PC-9 (cell line): Measurements from ENCODE around the gene KRTAP5-9.

Experiments
- EZH2 ChIP-seq: fragments of 200-600 bp; sonication (generic); IDR thresholded peaks from 2 replicates; pipeline ENCODE4 v1.8.0; 2017; ENCODE audit warnings: antibody characterized with exemption, low read depth
- TF ChIP-seq, protein P1 (sequence below): fragments of 200-600 bp; sonication (generic); conservative IDR thresholded peaks from 2 replicates; pipeline ENCODE4 v1.6.1; 2017; ENCODE audit warnings: mixed run types, antibody characterized with exemption, mild to moderate bottlenecking, moderate library complexity

DNA sequence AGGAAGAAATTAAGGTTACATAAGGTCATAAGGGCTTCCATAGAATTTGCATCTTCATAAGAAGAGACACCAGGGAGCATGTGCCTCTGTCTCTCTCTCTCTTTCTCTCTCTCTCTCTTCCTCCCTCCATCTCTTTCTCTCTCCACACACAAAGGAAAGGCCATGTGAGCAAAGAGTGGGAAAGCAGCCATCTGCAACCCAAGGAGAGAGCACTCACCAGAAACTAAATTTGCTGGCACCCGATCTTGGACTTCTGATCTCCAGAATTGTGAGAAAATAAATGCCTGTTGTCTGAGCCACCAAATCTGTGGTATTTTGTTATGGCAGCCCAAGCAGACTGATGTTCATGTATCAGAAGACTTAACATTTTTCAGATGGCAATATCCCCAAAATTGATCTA, 10.8 kb downstream of the KRTAP5-9 start:
- TF ChIP-seq EZH2 = no peak
- TF ChIP-seq, protein P1, sequence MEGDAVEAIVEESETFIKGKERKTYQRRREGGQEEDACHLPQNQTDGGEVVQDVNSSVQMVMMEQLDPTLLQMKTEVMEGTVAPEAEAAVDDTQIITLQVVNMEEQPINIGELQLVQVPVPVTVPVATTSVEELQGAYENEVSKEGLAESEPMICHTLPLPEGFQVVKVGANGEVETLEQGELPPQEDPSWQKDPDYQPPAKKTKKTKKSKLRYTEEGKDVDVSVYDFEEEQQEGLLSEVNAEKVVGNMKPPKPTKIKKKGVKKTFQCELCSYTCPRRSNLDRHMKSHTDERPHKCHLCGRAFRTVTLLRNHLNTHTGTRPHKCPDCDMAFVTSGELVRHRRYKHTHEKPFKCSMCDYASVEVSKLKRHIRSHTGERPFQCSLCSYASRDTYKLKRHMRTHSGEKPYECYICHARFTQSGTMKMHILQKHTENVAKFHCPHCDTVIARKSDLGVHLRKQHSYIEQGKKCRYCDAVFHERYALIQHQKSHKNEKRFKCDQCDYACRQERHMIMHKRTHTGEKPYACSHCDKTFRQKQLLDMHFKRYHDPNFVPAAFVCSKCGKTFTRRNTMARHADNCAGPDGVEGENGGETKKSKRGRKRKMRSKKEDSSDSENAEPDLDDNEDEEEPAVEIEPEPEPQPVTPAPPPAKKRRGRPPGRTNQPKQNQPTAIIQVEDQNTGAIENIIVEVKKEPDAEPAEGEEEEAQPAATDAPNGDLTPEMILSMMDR = no peak
